Measurements from ENCODE around the gene NKAIN2. TPM values are rescaled to one million over a fixed set of nuclear protein-coding genes. Genes with fewer than 3 reads are reported as not detected.
"Not testable (repeated sequence)": the region's sequence is repeated elsewhere in the genome, so short reads cannot be mapped to it uniquely, and the experiment has no call there.

The NKAIN2 gene
- polyA plus RNA-seq, 1 donor (not counting 4 experiments of a cell fraction or from before 2014, with no cell fraction given), result 0.13 TPM

DNA sequence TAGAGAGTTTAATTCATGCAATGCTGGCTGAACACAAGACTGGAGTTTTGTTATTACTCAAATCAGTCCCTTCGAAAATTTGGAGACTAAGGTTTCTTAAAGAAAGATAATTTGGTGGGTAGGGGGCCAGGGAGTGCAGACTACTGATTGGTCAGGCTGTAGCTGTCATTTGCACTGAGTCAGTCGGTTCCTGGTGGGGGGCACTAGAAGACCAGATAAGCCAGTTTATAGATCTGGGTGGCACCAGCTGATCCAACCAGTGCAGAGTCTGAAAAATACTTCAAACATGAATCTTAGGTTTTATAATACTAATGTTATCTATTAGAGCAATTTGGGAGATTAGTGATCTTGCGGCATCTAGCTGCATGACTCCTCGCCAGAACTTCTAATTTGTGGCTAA lies 530.7 kb downstream of the NKAIN2 start:
- Histone ChIP-seq H4K20me1 (ENCODE audit: control insufficient read depth, extremely low read depth, insufficient read depth, low read length) (no peaks in the 10 kb centered on the region), H3K27ac (ENCODE audit: control insufficient read depth, insufficient read depth, low read length) (no peak overlapping the region), H3K79me2 (ENCODE audit: control insufficient read depth, insufficient read depth, low read length) (no peaks in the 10 kb centered on the region), H3K27me3 (ENCODE audit: control insufficient read depth, extremely low read depth, insufficient read depth, low read length) (no peaks in the 10 kb centered on the region), H3K9ac (ENCODE audit: control insufficient read depth, extremely low read depth, insufficient read depth, low read length) (no peak overlapping the region), H3K4me1 (ENCODE audit: control insufficient read depth, extremely low read depth, insufficient read depth, low read length) (no peaks in the 10 kb centered on the region), H3K9me3 (ENCODE audit: control insufficient read depth, low read depth, low read length) (no peaks in the 10 kb centered on the region), H3K4me2 (ENCODE audit: control insufficient read depth, extremely low read depth, insufficient read depth, low read depth, low read length) (no peak overlapping the region), H2AFZ (ENCODE audit: control insufficient read depth, low read length) (no peak overlapping the region), H3K36me3 (ENCODE audit: control insufficient read depth in 2 of 2, extremely low read depth in 1 of 2, insufficient read depth in 2 of 2, low read length in 2 of 2) (no peaks in the 10 kb centered on the region), H3K9me1 (ENCODE audit: control insufficient read depth, extremely low read depth, insufficient read depth, low read length) (no peaks in the 10 kb centered on the region), H3K4me3 (ENCODE audit: control insufficient read depth in 2 of 3, extremely low read depth in 1 of 3, insufficient read depth in 2 of 3, low read depth in 1 of 3, low read length in 3 of 3) (no peak overlapping the region)
- no peak for DNase-seq (ENCODE audit: low read depth, low spot score)
- dilution Hi-C loops (cut with MboI; ENCODE audit: extremely low pct_ligation_motif_present, low sequenced_read_pairs), result no loop called here
- TF ChIP-seq, protein P1, sequence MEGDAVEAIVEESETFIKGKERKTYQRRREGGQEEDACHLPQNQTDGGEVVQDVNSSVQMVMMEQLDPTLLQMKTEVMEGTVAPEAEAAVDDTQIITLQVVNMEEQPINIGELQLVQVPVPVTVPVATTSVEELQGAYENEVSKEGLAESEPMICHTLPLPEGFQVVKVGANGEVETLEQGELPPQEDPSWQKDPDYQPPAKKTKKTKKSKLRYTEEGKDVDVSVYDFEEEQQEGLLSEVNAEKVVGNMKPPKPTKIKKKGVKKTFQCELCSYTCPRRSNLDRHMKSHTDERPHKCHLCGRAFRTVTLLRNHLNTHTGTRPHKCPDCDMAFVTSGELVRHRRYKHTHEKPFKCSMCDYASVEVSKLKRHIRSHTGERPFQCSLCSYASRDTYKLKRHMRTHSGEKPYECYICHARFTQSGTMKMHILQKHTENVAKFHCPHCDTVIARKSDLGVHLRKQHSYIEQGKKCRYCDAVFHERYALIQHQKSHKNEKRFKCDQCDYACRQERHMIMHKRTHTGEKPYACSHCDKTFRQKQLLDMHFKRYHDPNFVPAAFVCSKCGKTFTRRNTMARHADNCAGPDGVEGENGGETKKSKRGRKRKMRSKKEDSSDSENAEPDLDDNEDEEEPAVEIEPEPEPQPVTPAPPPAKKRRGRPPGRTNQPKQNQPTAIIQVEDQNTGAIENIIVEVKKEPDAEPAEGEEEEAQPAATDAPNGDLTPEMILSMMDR (optimal IDR thresholded peaks at IDR 0.05 in 1 of 3, IDR thresholded peaks at IDR 0.05 in 1 of 3, conservative IDR thresholded peaks at IDR 0.05 in 1 of 3; ENCODE audit: extremely low read depth in 1 of 3, insufficient read depth in 2 of 3, low read length in 3 of 3), result no peak
- TF ChIP-seq EZH2 (IDR thresholded peaks at IDR 0.05; ENCODE audit: low read length), result no peak
- no peak for FAIRE-seq

DNA sequence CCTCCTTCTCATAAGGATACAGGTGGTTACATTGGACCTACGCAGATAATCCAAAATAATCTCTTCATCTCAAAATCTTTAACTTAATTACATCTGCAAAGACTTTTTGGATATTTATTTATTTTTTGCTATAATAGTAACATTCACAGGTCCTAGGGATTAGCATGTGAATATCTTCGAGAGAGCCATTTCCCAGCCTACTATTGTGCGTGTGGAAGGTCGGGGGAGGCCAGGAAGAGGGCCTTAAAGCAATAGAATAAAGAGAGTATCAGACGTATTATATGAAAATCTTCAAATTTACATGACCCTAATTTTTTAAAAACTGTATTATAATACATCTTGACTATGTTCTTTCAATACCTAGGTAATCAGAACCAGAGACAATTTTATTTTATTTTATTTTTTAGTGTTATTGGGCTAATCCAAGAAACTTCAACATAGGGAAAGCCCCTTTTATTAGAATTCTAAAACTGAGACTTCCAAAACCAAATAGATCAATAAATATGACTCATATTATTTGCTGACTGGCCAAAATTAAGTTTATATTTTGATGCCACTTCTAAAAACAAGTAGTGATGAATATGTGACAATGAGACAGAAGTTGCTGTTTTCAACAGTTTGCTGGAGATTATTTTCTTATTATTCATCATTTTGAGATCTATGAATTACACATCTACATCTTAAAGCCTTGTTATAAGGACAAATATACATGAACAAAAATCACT lies 536.1 kb downstream of the NKAIN2 start:
- H3K9ac ChIP-seq (ENCODE audit: control insufficient read depth, extremely low read depth, insufficient read depth, low read length), result no peak overlapping the region
- DNase-seq (ENCODE audit: low read depth, low spot score) (no peak), FAIRE-seq (no peak)
- no peaks in the 10 kb centered on the region for H3K9me1 ChIP-seq (ENCODE audit: control insufficient read depth, extremely low read depth, insufficient read depth, low read length)
- no peak overlapping the region for H3K4me3 ChIP-seq (ENCODE audit: control insufficient read depth in 2 of 3, extremely low read depth in 1 of 3, insufficient read depth in 2 of 3, low read depth in 1 of 3, low read length in 3 of 3)
- H3K36me3 ChIP-seq (ENCODE audit: control insufficient read depth in 2 of 2, extremely low read depth in 1 of 2, insufficient read depth in 2 of 2, low read length in 2 of 2), result no peaks in the 10 kb centered on the region
- H3K27ac ChIP-seq (ENCODE audit: control insufficient read depth, insufficient read depth, low read length), result no peak overlapping the region
- no peak overlapping the region for H3K4me2 ChIP-seq (ENCODE audit: control insufficient read depth, extremely low read depth, insufficient read depth, low read depth, low read length)
- dilution Hi-C loops (cut with MboI; ENCODE audit: extremely low pct_ligation_motif_present, low sequenced_read_pairs), result no loop called here
- H3K4me1 ChIP-seq (ENCODE audit: control insufficient read depth, extremely low read depth, insufficient read depth, low read length), result no peaks in the 10 kb centered on the region
- H3K9me3 ChIP-seq (ENCODE audit: control insufficient read depth, low read depth, low read length), result no peaks in the 10 kb centered on the region
- no peaks in the 10 kb centered on the region for H3K79me2 ChIP-seq (ENCODE audit: control insufficient read depth, insufficient read depth, low read length)
- H4K20me1 ChIP-seq (ENCODE audit: control insufficient read depth, extremely low read depth, insufficient read depth, low read length), result no peaks in the 10 kb centered on the region
- no peaks in the 10 kb centered on the region for H3K27me3 ChIP-seq (ENCODE audit: control insufficient read depth, extremely low read depth, insufficient read depth, low read length)
- H2AFZ ChIP-seq (ENCODE audit: control insufficient read depth, low read length), result no peak overlapping the region
- no peak for TF ChIP-seq EZH2 (IDR thresholded peaks at IDR 0.05; ENCODE audit: low read length)
- TF ChIP-seq, protein P1 (optimal IDR thresholded peaks at IDR 0.05 in 1 of 3, IDR thresholded peaks at IDR 0.05 in 1 of 3, conservative IDR thresholded peaks at IDR 0.05 in 1 of 3; ENCODE audit: extremely low read depth in 1 of 3, insufficient read depth in 2 of 3, low read length in 3 of 3), result no peak

DNA sequence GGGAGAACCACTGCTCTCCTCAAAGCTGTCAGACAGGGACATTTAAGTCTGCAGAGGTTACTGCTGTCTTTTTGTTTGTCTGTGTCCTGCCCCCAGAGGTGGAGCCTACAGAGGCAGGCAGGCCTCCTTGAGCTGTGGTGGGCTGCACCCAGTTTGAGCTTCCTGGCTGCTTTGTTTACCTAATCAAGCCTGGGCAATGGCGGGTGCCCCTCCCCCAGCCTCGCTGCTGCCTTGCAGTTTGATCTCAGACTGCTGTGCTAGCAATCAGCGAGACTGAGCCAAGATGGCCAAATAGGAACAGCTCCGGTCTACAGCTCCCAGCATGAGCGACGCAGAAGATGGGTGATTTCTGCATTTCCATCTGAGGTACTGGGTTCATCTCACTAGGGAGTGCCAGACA lies 544.7 kb downstream of the NKAIN2 start:
- H3K9me3 ChIP-seq (ENCODE audit: control insufficient read depth, low read depth, low read length); H3K36me3 ChIP-seq (ENCODE audit: control insufficient read depth in 2 of 2, extremely low read depth in 1 of 2, insufficient read depth in 2 of 2, low read length in 2 of 2); H3K4me3 ChIP-seq (ENCODE audit: control insufficient read depth in 2 of 3, extremely low read depth in 1 of 3, insufficient read depth in 2 of 3, low read depth in 1 of 3, low read length in 3 of 3); H2AFZ ChIP-seq (ENCODE audit: control insufficient read depth, low read length); H3K9me1 ChIP-seq (ENCODE audit: control insufficient read depth, extremely low read depth, insufficient read depth, low read length); H3K4me1 ChIP-seq (ENCODE audit: control insufficient read depth, extremely low read depth, insufficient read depth, low read length); H3K4me2 ChIP-seq (ENCODE audit: control insufficient read depth, extremely low read depth, insufficient read depth, low read depth, low read length); H4K20me1 ChIP-seq (ENCODE audit: control insufficient read depth, extremely low read depth, insufficient read depth, low read length); FAIRE-seq; H3K79me2 ChIP-seq (ENCODE audit: control insufficient read depth, insufficient read depth, low read length); H3K9ac ChIP-seq (ENCODE audit: control insufficient read depth, extremely low read depth, insufficient read depth, low read length); DNase-seq (ENCODE audit: low read depth, low spot score); H3K27ac ChIP-seq (ENCODE audit: control insufficient read depth, insufficient read depth, low read length); H3K27me3 ChIP-seq (ENCODE audit: control insufficient read depth, extremely low read depth, insufficient read depth, low read length); dilution Hi-C loops (cut with MboI; ENCODE audit: extremely low pct_ligation_motif_present, low sequenced_read_pairs): not testable (repeated sequence)
